HepG2 (cell line): ENCODE results near the gene SOX4. TPM values are rescaled to one million over a fixed set of nuclear protein-coding genes. Genes with fewer than 3 reads are reported as not detected.

Source experiments
- ADNP ChIP-seq: sonication (generic); formaldehyde crosslinking; IDR thresholded peaks from 2 replicates; pipeline ENCODE4 v1.4.0; 2020; ENCODE audit warnings: missing genetic modification reagents
- BATF2 ChIP-seq: sonication (generic); formaldehyde crosslinking; IDR thresholded peaks from 2 replicates; pipeline ENCODE4 v1.8.0; 2022; ENCODE audit warnings: mild to moderate bottlenecking, missing genetic modification reagents, moderate library complexity
- ELF4 ChIP-seq: sonication (generic); formaldehyde crosslinking; IDR thresholded peaks from 2 replicates; pipeline ENCODE4 v1.5.0; 2020; ENCODE audit warnings: missing genetic modification reagents, mild to moderate bottlenecking, moderate library complexity, borderline replicate concordance
- HNRNPK ChIP-seq: fragments of 200-400 bp; formaldehyde crosslinking; IDR thresholded peaks from 2 replicates; pipeline ENCODE4 v1.6.1; 2018; ENCODE audit warnings: low read length, low read depth, moderate library complexity, mild to moderate bottlenecking; ENCODE audit not compliant: poor library complexity, severe bottlenecking
- MTF2 ChIP-seq: sonication (generic); formaldehyde crosslinking; IDR thresholded peaks from 2 replicates; pipeline ENCODE4 v1.5.0; 2020; ENCODE audit warnings: missing genetic modification reagents, borderline replicate concordance
- ZNF318 ChIP-seq: sonication (generic); formaldehyde crosslinking; IDR thresholded peaks from 2 replicates; pipeline ENCODE4 v1.4.0; 2020; ENCODE audit warnings: mild to moderate bottlenecking, missing genetic modification reagents
- ZNF704 ChIP-seq: sonication (generic); formaldehyde crosslinking; IDR thresholded peaks from 2 replicates; pipeline ENCODE4 v1.8.1; 2023; ENCODE audit warnings: mild to moderate bottlenecking, inconsistent platforms, moderate library complexity, missing genetic modification reagents, borderline replicate concordance
- ZNF737 ChIP-seq: sonication (generic); formaldehyde crosslinking; IDR thresholded peaks from 2 replicates; pipeline ENCODE4 v1.5.0; 2020; ENCODE audit warnings: missing genetic modification reagents, mild to moderate bottlenecking, borderline replicate concordance
- ZNF782 ChIP-seq: sonication (generic); formaldehyde crosslinking; IDR thresholded peaks from 2 replicates; pipeline ENCODE4 v1.4.0; 2020; ENCODE audit warnings: missing genetic modification reagents, mild to moderate bottlenecking, borderline replicate concordance
- polyA plus RNA-seq, 8 experiments: library from polyadenylated mRNA; depleted of rRNA in 3 of 8; stranded (reverse) in 7 of 8; unstranded in 1 of 8; fragments of >200 nt; fragmentation: Illumina TruSeq in 4 of 8; extraction: Trizol in 4 of 8; gene quantifications; 2 replicates each; pipeline versions ENCODE4 v1.2.1 to v1.2.3, GENCODE V29; 2011 to 2016; ENCODE audit warnings: low read depth in 4 of 8, missing spikeins in 1 of 8, mixed read lengths in 1 of 8; ENCODE audit not compliant: insufficient read depth in 1 of 8
- total RNA-seq, 5 experiments: library from RNA; depleted of rRNA; stranded (reverse); fragments of >200 nt; fragmentation: Illumina TruSeq; extraction: Trizol; gene quantifications; 2 replicates each; pipeline ENCODE4 v1.2.3, GENCODE V29; 2016; ENCODE audit warnings: low read depth in 1 of 5
- TF ChIP-seq, protein P1 (sequence below): sonication (generic); formaldehyde crosslinking; IDR thresholded peaks from 2 replicates; pipeline ENCODE4 v1.4.0; 2020; ENCODE audit warnings: missing genetic modification reagents
- TF ChIP-seq, protein P2 (sequence below): sonication (generic); formaldehyde crosslinking; IDR thresholded peaks from 2 replicates; pipeline ENCODE4 v1.8.0; 2022; ENCODE audit warnings: missing genetic modification reagents, mild to moderate bottlenecking, borderline replicate concordance
- TF ChIP-seq, protein P3 (sequence below): sonication (generic); formaldehyde crosslinking; conservative IDR thresholded peaks from 2 replicates; pipeline ENCODE4 v1.8.0; 2022; ENCODE audit warnings: mild to moderate bottlenecking, moderate library complexity, missing genetic modification reagents

The SOX4 gene
- total and polyA plus RNA-seq, 2 of the 13 experiments (the other 11 are each of a cell fraction or from before 2014, with no cell fraction given), result 2.6 to 3.4 TPM

DNA sequence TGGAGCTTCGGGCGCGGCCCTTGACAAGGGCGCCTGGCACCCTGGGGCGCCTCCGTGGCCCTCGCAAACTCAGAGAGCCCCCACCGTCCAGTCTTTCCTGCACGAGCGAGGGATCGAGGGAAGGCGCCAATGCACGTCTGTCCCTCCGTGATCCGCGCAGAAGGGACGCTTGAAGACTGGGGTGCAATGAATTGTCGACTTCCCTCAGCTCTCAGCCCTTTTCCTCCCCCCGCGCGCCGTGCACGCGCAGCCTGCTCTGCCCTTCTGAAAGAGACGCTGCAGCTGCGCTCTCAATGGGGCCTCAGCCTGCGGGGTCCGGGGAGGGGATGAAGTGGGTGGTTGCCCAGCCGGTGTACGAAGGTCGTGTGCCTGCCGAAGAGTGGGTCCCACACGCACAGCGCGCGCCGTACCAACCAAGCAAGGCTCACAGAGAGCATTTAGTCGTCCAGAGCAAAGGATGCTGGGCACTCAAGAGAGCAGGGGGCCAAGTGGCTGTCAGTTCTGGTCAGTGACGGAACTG, 5.5 kb upstream of the SOX4 start (continued):
- TF ChIP-seq ZNF318, result no peak
- TF ChIP-seq ZNF704 (CRISPR knock-in tag), result 0 out of 2 replicates have a peak, but pooled peaks have one; percentile 45
- TF ChIP-seq, protein P1, sequence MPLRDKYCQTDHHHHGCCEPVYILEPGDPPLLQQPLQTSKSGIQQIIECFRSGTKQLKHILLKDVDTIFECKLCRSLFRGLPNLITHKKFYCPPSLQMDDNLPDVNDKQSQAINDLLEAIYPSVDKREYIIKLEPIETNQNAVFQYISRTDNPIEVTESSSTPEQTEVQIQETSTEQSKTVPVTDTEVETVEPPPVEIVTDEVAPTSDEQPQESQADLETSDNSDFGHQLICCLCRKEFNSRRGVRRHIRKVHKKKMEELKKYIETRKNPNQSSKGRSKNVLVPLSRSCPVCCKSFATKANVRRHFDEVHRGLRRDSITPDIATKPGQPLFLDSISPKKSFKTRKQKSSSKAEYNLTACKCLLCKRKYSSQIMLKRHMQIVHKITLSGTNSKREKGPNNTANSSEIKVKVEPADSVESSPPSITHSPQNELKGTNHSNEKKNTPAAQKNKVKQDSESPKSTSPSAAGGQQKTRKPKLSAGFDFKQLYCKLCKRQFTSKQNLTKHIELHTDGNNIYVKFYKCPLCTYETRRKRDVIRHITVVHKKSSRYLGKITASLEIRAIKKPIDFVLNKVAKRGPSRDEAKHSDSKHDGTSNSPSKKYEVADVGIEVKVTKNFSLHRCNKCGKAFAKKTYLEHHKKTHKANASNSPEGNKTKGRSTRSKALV, result peak; percentile 84
- TF ChIP-seq, protein P2, sequence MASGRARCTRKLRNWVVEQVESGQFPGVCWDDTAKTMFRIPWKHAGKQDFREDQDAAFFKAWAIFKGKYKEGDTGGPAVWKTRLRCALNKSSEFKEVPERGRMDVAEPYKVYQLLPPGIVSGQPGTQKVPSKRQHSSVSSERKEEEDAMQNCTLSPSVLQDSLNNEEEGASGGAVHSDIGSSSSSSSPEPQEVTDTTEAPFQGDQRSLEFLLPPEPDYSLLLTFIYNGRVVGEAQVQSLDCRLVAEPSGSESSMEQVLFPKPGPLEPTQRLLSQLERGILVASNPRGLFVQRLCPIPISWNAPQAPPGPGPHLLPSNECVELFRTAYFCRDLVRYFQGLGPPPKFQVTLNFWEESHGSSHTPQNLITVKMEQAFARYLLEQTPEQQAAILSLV (CRISPR knock-in tag), result 0 out of 2 replicates have a peak, but pooled peaks have one; percentile 20
- TF ChIP-seq, protein P3, sequence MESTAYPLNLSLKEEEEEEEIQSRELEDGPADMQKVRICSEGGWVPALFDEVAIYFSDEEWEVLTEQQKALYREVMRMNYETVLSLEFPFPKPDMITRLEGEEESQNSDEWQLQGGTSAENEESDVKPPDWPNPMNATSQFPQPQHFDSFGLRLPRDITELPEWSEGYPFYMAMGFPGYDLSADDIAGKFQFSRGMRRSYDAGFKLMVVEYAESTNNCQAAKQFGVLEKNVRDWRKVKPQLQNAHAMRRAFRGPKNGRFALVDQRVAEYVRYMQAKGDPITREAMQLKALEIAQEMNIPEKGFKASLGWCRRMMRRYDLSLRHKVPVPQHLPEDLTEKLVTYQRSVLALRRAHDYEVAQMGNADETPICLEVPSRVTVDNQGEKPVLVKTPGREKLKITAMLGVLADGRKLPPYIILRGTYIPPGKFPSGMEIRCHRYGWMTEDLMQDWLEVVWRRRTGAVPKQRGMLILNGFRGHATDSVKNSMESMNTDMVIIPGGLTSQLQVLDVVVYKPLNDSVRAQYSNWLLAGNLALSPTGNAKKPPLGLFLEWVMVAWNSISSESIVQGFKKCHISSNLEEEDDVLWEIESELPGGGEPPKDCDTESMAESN (CRISPR knock-in tag), result no peak
- TF ChIP-seq ELF4, result no peak
- TF ChIP-seq ZNF737 (CRISPR knock-in tag), result 0 out of 2 replicates have a peak, but pooled peaks have one; percentile 19
- TF ChIP-seq HNRNPK, result no peak
- TF ChIP-seq ADNP, result no peak
- peak; percentile 63; the same call in 1 of the 2 replicates for TF ChIP-seq MTF2 (CRISPR knock-in tag)
- TF ChIP-seq BATF2 (CRISPR knock-in tag), result peak; percentile 82; the same call in 1 of the 2 replicates
- peak; percentile 39; the same call in 1 of the 2 replicates for TF ChIP-seq ZNF782
